PFSK-1 (cell line): ENCODE measurements around the gene PCCA.

Experiments
- FOXP2 ChIP-seq: optimal IDR thresholded peaks from 2 replicates; pipeline ENCODE3; 2011; ENCODE audit warnings: borderline replicate concordance, control low read depth, inconsistent platforms; ENCODE audit not compliant: insufficient read depth; ENCODE audit errors: extremely low read length, extremely low read depth
- POLR2AphosphoS5 ChIP-seq: IDR thresholded peaks from 2 replicates; pipeline ENCODE4 v1.6.1; 2012; ENCODE audit warnings: low read depth, mild to moderate bottlenecking, control low read depth, low read length, moderate library complexity
- REST ChIP-seq, 2 experiments: IDR thresholded peaks; 2 replicates each; pipeline versions ENCODE4 v1.6.1 to v1.8.0; 2011 to 2012; ENCODE audit warnings: low read depth in 2 of 2, low read length in 2 of 2, control low read depth in 1 of 2, inconsistent platforms in 1 of 2, mild to moderate bottlenecking in 1 of 2, moderate library complexity in 1 of 2; ENCODE audit not compliant: insufficient read depth in 1 of 2
- SIN3A ChIP-seq: IDR thresholded peaks from 2 replicates; pipeline ENCODE4 v1.6.1; 2012; ENCODE audit warnings: mild to moderate bottlenecking, low read length, moderate library complexity, borderline replicate concordance; ENCODE audit not compliant: insufficient read depth
- TAF1 ChIP-seq: IDR thresholded peaks from 2 replicates; pipeline ENCODE4 v1.6.1; 2012; ENCODE audit warnings: low read length, control low read depth, borderline replicate concordance; ENCODE audit not compliant: insufficient read depth

Gene PCCA

GRCh38 chr13:100363285-100363711, 274.4 kb downstream of the PCCA start:
- no peak for TF ChIP-seq REST (IDR thresholded peaks at IDR 0.05; ENCODE audit: insufficient read depth in 1 of 2, low read depth in 2 of 2, low read length in 2 of 2)
- no peak for TF ChIP-seq FOXP2
- no peak for TF ChIP-seq TAF1
- TF ChIP-seq SIN3A: no peak
- no peak for TF ChIP-seq POLR2AphosphoS5

- no peak for TF ChIP-seq REST (IDR thresholded peaks at IDR 0.05; ENCODE audit: insufficient read depth in 1 of 2, low read depth in 2 of 2, low read length in 2 of 2)
- no peak for TF ChIP-seq POLR2AphosphoS5
- TF ChIP-seq FOXP2: no peak
- no peak for TF ChIP-seq TAF1
- no peak for TF ChIP-seq SIN3A
Observed at GRCh38 chr13:100363874-100364273, 275.0 kb downstream of the PCCA start.

GRCh38 chr13:100364591-100364990, 275.7 kb downstream of the PCCA start:
- no peak for TF ChIP-seq FOXP2
- TF ChIP-seq SIN3A: no peak
- no peak for TF ChIP-seq POLR2AphosphoS5

- TF ChIP-seq TAF1: no peak
- TF ChIP-seq SIN3A: no peak
Observed at GRCh38 chr13:100365680-100366079, 276.8 kb downstream of the PCCA start.

- TF ChIP-seq SIN3A (no peak), REST (IDR thresholded peaks at IDR 0.05; ENCODE audit: insufficient read depth in 1 of 2, low read depth in 2 of 2, low read length in 2 of 2) (no peak), POLR2AphosphoS5 (no peak), FOXP2 (no peak), TAF1 (no peak)
Observed at GRCh38 chr13:100378533-100378932, 289.6 kb downstream of the PCCA start.

- no peak for TF ChIP-seq FOXP2
Observed at GRCh38 chr13:100381595-100382224, 292.8 kb downstream of the PCCA start.

- TF ChIP-seq SIN3A: no peak
- TF ChIP-seq REST (IDR thresholded peaks at IDR 0.05; ENCODE audit: insufficient read depth in 1 of 2, low read depth in 2 of 2, low read length in 2 of 2): no peak
- no peak for TF ChIP-seq FOXP2
- TF ChIP-seq TAF1: no peak
- no peak for TF ChIP-seq POLR2AphosphoS5
Observed at GRCh38 chr13:100382785-100383184, 293.9 kb downstream of the PCCA start.
